22Rv1 (cell line): Measurements from ENCODE around the gene UNC93B1.

Source experiments
- ZFX ChIP-seq: fragments of 450-650 bp; IDR thresholded peaks from 2 replicates; pipeline ENCODE4 v1.6.1; 2017; ENCODE audit warnings: antibody characterized with exemption, borderline replicate concordance
- TF ChIP-seq, protein P1 (sequence below): fragments of 450-650 bp; IDR thresholded peaks from 2 replicates; pipeline ENCODE4 v1.5.1; 2017; ENCODE audit warnings: mild to moderate bottlenecking

DNA sequence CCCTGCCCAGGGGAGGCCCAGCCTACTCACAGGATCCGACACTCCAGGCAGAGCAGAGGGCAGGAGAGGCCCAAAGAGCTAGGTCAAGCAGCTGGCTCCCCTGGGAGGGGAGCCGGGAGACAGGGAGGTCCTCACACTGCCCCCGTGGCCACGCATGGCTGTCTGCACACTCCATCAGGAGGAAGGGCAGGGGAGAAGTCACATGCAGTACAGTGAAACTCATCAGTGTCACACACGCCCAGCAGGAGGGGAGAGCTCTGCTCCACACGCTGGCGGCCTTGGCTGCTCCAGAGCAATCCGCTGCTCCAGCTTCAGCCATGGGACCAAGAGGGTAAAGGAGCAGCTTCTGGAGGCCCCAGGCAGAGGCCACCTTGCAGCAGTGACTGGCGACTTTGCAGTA lies 49.2 kb upstream of the UNC93B1 start:
- TF ChIP-seq, protein P1, sequence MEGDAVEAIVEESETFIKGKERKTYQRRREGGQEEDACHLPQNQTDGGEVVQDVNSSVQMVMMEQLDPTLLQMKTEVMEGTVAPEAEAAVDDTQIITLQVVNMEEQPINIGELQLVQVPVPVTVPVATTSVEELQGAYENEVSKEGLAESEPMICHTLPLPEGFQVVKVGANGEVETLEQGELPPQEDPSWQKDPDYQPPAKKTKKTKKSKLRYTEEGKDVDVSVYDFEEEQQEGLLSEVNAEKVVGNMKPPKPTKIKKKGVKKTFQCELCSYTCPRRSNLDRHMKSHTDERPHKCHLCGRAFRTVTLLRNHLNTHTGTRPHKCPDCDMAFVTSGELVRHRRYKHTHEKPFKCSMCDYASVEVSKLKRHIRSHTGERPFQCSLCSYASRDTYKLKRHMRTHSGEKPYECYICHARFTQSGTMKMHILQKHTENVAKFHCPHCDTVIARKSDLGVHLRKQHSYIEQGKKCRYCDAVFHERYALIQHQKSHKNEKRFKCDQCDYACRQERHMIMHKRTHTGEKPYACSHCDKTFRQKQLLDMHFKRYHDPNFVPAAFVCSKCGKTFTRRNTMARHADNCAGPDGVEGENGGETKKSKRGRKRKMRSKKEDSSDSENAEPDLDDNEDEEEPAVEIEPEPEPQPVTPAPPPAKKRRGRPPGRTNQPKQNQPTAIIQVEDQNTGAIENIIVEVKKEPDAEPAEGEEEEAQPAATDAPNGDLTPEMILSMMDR, result no peak
- no peak for TF ChIP-seq ZFX
